Measurements from ENCODE around the gene ORMDL1. TPM values are rescaled to one million over a fixed set of nuclear protein-coding genes. Genes with fewer than 3 reads are reported as not detected.

ORMDL1 gene
- total and polyA plus RNA-seq, 2 of the 13 experiments (the other 11 are each of a cell fraction or from before 2014, with no cell fraction given) = 67.5 to 160 TPM

DNA sequence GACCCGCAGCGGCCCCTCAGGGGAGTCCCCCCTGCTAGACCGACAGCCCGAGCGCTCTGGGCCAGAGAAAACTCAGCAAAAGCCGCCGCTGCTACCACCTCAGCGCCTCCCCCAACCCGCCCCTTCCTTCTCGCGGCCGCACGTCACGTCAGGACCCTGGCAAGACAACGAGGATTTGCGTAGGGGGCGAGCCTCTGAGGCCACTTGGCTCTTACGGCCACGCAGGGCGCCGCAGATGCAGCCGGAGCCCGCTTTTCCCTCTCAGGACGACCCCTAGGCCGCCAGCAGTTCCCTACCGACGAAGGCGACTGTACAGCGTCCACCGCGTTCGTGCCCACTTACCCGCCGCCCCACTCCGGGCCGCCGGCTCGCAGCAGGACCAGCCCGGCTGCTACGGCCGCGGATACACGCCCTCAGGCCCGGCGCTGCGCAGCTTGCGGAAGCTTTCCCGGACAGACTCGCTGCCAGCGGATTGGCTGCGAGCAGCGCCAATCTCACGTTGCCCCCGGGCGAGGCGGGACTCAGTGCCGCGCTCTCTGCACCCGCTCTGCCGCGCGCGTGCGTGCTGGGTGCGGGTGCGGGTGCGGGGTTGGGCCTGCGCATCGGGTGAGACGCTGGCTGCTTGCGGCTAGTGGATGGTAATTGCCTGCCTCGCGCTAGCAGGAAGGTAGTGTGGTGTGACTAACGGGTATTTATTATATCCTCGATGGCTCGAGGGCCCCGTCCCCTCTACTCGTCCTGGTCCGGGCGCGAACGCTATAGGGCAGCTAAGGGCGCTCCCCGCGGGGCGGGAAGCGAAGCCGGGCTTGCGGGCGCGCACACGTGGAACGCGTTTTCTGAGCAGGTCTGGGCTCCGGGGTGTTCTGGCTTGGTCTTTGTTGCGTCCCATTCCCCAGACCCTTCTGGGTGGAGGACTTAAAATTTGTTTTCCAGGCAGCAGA lies at the start of gene ORMDL1, which contains the start of gene PMS1 (continued):
- TF ChIP-seq, protein P1, sequence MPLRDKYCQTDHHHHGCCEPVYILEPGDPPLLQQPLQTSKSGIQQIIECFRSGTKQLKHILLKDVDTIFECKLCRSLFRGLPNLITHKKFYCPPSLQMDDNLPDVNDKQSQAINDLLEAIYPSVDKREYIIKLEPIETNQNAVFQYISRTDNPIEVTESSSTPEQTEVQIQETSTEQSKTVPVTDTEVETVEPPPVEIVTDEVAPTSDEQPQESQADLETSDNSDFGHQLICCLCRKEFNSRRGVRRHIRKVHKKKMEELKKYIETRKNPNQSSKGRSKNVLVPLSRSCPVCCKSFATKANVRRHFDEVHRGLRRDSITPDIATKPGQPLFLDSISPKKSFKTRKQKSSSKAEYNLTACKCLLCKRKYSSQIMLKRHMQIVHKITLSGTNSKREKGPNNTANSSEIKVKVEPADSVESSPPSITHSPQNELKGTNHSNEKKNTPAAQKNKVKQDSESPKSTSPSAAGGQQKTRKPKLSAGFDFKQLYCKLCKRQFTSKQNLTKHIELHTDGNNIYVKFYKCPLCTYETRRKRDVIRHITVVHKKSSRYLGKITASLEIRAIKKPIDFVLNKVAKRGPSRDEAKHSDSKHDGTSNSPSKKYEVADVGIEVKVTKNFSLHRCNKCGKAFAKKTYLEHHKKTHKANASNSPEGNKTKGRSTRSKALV (CRISPR knock-in tag; IDR thresholded peaks at IDR 0.05) = peak; percentile 87
- no peak for TF ChIP-seq MLLT10 (CRISPR knock-in tag; IDR thresholded peaks at IDR 0.05)
- TF ChIP-seq, protein P2, sequence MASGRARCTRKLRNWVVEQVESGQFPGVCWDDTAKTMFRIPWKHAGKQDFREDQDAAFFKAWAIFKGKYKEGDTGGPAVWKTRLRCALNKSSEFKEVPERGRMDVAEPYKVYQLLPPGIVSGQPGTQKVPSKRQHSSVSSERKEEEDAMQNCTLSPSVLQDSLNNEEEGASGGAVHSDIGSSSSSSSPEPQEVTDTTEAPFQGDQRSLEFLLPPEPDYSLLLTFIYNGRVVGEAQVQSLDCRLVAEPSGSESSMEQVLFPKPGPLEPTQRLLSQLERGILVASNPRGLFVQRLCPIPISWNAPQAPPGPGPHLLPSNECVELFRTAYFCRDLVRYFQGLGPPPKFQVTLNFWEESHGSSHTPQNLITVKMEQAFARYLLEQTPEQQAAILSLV (CRISPR knock-in tag; IDR thresholded peaks at IDR 0.05; ENCODE audit: borderline replicate concordance) = peak; percentile 90
- no peak for TF ChIP-seq NCOA5 (CRISPR knock-in tag; IDR thresholded peaks at IDR 0.05)
- peak; percentile 95; the same call in 1 of the 2 replicates for TF ChIP-seq ZNF224 (CRISPR knock-in tag; IDR thresholded peaks at IDR 0.05)
- TF ChIP-seq, protein P3, sequence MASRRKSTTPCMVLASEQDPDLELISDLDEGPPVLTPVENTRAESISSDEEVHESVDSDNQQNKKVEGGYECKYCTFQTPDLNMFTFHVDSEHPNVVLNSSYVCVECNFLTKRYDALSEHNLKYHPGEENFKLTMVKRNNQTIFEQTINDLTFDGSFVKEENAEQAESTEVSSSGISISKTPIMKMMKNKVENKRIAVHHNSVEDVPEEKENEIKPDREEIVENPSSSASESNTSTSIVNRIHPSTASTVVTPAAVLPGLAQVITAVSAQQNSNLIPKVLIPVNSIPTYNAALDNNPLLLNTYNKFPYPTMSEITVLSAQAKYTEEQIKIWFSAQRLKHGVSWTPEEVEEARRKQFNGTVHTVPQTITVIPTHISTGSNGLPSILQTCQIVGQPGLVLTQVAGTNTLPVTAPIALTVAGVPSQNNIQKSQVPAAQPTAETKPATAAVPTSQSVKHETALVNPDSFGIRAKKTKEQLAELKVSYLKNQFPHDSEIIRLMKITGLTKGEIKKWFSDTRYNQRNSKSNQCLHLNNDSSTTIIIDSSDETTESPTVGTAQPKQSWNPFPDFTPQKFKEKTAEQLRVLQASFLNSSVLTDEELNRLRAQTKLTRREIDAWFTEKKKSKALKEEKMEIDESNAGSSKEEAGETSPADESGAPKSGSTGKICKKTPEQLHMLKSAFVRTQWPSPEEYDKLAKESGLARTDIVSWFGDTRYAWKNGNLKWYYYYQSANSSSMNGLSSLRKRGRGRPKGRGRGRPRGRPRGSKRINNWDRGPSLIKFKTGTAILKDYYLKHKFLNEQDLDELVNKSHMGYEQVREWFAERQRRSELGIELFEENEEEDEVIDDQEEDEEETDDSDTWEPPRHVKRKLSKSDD (CRISPR knock-in tag; IDR thresholded peaks at IDR 0.05; ENCODE audit: low read depth) = no peak; the same call in 1 of the 2 replicates
- TF ChIP-seq HNRNPK (IDR thresholded peaks at IDR 0.05; ENCODE audit: low read depth, low read length, poor library complexity, severe bottlenecking) = peak; percentile 80
- TF ChIP-seq NR2F6 (IDR thresholded peaks at IDR 0.05) = no peak
- peak; percentile 9; the same call in 1 of the 2 replicates for TF ChIP-seq NR2F6 (CRISPR knock-in tag; IDR thresholded peaks at IDR 0.05)
- peak; percentile 96 for TF ChIP-seq SP4 (CRISPR knock-in tag; IDR thresholded peaks at IDR 0.05)
- TF ChIP-seq, protein P4, sequence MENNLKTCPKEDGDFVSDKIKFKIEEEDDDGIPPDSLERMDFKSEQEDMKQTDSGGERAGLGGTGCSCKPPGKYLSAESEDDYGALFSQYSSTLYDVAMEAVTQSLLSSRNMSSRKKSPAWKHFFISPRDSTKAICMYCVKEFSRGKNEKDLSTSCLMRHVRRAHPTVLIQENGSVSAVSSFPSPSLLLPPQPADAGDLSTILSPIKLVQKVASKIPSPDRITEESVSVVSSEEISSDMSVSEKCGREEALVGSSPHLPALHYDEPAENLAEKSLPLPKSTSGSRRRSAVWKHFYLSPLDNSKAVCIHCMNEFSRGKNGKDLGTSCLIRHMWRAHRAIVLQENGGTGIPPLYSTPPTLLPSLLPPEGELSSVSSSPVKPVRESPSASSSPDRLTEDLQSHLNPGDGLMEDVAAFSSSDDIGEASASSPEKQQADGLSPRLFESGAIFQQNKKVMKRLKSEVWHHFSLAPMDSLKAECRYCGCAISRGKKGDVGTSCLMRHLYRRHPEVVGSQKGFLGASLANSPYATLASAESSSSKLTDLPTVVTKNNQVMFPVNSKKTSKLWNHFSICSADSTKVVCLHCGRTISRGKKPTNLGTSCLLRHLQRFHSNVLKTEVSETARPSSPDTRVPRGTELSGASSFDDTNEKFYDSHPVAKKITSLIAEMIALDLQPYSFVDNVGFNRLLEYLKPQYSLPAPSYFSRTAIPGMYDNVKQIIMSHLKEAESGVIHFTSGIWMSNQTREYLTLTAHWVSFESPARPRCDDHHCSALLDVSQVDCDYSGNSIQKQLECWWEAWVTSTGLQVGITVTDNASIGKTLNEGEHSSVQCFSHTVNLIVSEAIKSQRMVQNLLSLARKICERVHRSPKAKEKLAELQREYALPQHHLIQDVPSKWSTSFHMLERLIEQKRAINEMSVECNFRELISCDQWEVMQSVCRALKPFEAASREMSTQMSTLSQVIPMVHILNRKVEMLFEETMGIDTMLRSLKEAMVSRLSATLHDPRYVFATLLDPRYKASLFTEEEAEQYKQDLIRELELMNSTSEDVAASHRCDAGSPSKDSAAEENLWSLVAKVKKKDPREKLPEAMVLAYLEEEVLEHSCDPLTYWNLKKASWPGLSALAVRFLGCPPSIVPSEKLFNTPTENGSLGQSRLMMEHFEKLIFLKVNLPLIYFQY (CRISPR knock-in tag; IDR thresholded peaks at IDR 0.05; ENCODE audit: borderline replicate concordance) = peak; percentile 84
- no peak for TF ChIP-seq ZFP36 (IDR thresholded peaks at IDR 0.05; ENCODE audit: borderline replicate concordance, low read depth, low read length, partially characterized antibody)
- TF ChIP-seq, protein P5, sequence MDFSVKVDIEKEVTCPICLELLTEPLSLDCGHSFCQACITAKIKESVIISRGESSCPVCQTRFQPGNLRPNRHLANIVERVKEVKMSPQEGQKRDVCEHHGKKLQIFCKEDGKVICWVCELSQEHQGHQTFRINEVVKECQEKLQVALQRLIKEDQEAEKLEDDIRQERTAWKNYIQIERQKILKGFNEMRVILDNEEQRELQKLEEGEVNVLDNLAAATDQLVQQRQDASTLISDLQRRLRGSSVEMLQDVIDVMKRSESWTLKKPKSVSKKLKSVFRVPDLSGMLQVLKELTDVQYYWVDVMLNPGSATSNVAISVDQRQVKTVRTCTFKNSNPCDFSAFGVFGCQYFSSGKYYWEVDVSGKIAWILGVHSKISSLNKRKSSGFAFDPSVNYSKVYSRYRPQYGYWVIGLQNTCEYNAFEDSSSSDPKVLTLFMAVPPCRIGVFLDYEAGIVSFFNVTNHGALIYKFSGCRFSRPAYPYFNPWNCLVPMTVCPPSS (IDR thresholded peaks at IDR 0.05) = no peak
- TF ChIP-seq, protein P6, sequence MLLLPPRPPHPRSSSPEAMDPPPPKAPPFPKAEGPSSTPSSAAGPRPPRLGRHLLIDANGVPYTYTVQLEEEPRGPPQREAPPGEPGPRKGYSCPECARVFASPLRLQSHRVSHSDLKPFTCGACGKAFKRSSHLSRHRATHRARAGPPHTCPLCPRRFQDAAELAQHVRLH (CRISPR knock-in tag; IDR thresholded peaks at IDR 0.05; ENCODE audit: borderline replicate concordance, low read depth) = peak; percentile 93; the same call in 1 of the 2 replicates
- TF ChIP-seq HNRNPUL1 (IDR thresholded peaks at IDR 0.05; ENCODE audit: low read depth, low read length) = peak; percentile 80
- TF ChIP-seq ZNF44 (CRISPR knock-in tag; IDR thresholded peaks at IDR 0.05) = peak; percentile 98
